Caco-2 (cell line): ENCODE results near the gene NPTX1. TPM values are rescaled to one million over a fixed set of nuclear protein-coding genes. Genes with fewer than 3 reads are reported as not detected.

ENCODE experiments used
- BruUV-seq: library from RNA; stranded (reverse); fragments of 400-500 nt; replicated peaks from 2 replicates; lab custom pipeline; 2021; lab: Mats Ljungman, UMichigan
- CTCF ChIA-PET: fragments of 300-600 bp; sonication (Branson Sonifier 250); formaldehyde crosslinking; loops from one replicate; lab custom pipeline; 2022; ENCODE audit warnings: antibody characterized with exemption; lab: Charles Lee
- POLR2A ChIA-PET: fragments of 300-600 bp; sonication (Branson Sonifier 250); formaldehyde crosslinking; loops from one replicate; lab custom pipeline; 2022; ENCODE audit warnings: antibody characterized with exemption; lab: Charles Lee
- DNase-seq, 2 experiments: peaks; one replicate each; pipeline versions ENCODE4 v3.0.0 to v3.0.0-alpha.2; 2020 to 2022
- H3K27me3 ChIP-seq: replicated peaks from 2 replicates; pipeline ENCODE4 v1.6.0; 2011; ENCODE audit warnings: low read length; ENCODE audit not compliant: control insufficient read depth, insufficient read depth
- H3K36me3 ChIP-seq: 2 replicates; pipeline ENCODE4 v1.5.1; 2011; ENCODE audit warnings: low read length; ENCODE audit not compliant: control insufficient read depth, insufficient read depth
- H3K4me1 ChIP-seq: fragments of 250-450 bp; sonication (Bioruptor Pico); 2 replicates; pipeline ENCODE4 v1.5.1; 2020; ENCODE audit warnings: mild to moderate bottlenecking
- H3K4me3 ChIP-seq: 2 replicates; pipeline ENCODE4 v1.5.1; 2011; ENCODE audit warnings: low read depth, mild to moderate bottlenecking, control low read depth, low read length
- H3K9me3 ChIP-seq: fragments of 250-450 bp; sonication (Bioruptor Pico); 2 replicates; pipeline ENCODE4 v1.5.1; 2020; ENCODE audit warnings: mild to moderate bottlenecking, moderate library complexity
- H3K27ac Mint-ChIP-seq: one replicate; pipeline ENCODE4 v1.8.0; 2022; ENCODE audit warnings: mixed read lengths; ENCODE audit not compliant: unreplicated experiment
- H3K27me3 Mint-ChIP-seq: one replicate; pipeline ENCODE4 v1.8.0; 2022; ENCODE audit warnings: mixed read lengths; ENCODE audit not compliant: insufficient read depth, unreplicated experiment
- H3K36me3 Mint-ChIP-seq: one replicate; pipeline ENCODE4 v1.8.0; 2022; ENCODE audit warnings: mild to moderate bottlenecking, mixed read lengths; ENCODE audit not compliant: insufficient read depth, unreplicated experiment
- H3K4me1 Mint-ChIP-seq: one replicate; pipeline ENCODE4 v1.8.0; 2022; ENCODE audit warnings: low read depth, mixed read lengths; ENCODE audit not compliant: unreplicated experiment
- H3K4me3 Mint-ChIP-seq: one replicate; pipeline ENCODE4 v1.8.0; 2022; ENCODE audit warnings: mild to moderate bottlenecking, moderate library complexity, mixed read lengths; ENCODE audit not compliant: unreplicated experiment
- H3K9me3 Mint-ChIP-seq: one replicate; pipeline ENCODE4 v1.8.0; 2022; ENCODE audit warnings: mixed read lengths; ENCODE audit not compliant: unreplicated experiment
- CTCF ChIP-seq, 2 experiments: fragments of 200-600 bp in 1 of 2; IDR thresholded peaks; 1 replicate in 1 of 2; 2 replicates in 1 of 2; pipeline versions ENCODE4 v1.5.1 to v1.8.0; 2011 to 2022; ENCODE audit warnings: antibody characterized with exemption in 1 of 2, control low read depth in 1 of 2, inconsistent platforms in 1 of 2, low read depth in 1 of 2, low read length in 1 of 2, mild to moderate bottlenecking in 1 of 2, moderate library complexity in 1 of 2; ENCODE audit not compliant: insufficient read depth in 1 of 2, severe bottlenecking in 1 of 2, unreplicated experiment in 1 of 2
- intact Hi-C: fragments of 100-400 bp; cut with micrococcal nuclease; formaldehyde crosslinking; loops from one replicate; pipeline ENCODE4 v1.10.0; 2022; ENCODE audit not compliant: unreplicated experiment
- total RNA-seq: library from RNA; stranded (reverse); gene quantifications from 2 replicates; pipeline ENCODE4 v1.2.3, GENCODE V29; 2022

NPTX1 gene
- total RNA-seq, 1 experiment from 2014 or later: 0.57 TPM

DNA sequence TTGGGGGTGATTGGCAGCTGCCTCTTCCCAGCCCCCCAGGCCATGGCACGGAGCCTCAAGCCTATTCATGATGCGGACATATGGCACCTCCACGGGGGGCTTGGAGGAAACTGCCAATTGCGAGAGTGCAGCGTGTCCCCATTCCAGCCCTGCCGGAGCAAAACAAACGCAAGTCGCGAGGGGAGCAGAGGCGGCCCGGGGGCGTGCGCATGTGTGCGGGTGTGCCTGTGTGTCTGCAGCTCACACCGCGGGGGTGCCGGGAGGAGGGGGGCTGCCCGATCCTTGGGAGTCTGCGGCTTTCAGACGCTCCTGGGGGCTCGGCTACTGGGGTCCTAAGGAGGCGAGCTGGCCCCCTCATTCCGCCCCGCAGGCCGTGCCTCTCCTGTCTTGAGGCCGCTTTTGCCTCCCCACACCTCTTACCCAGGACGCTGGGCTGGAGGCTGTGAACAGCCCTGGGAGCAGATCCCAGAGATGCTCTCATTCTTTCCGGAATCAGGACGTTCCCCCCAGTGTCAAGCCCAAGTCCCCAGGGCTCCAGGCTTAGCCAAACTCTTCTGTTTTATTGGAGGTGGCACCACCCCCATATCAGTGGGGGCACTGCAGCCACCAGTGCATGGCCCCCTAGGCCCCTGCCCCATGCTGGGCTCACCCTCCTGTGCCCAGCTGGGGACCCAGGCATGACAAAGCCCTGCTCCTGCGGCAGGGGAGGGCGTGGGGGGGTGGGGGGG, 32.3 kb downstream of the NPTX1 start:
- no peak for DNase-seq
- POLR2A ChIA-PET: no interaction called here
- intact Hi-C loops: no loop called here
- no peaks in the 10 kb centered on the region for H3K36me3 Mint-ChIP-seq
- H3K9me3 Mint-ChIP-seq: no peaks in the 10 kb centered on the region
- no peak overlapping the region for H3K27ac Mint-ChIP-seq
- no peak overlapping the region for H3K4me3 ChIP-seq
- peaks cover 17% of the 10 kb centered on the region for H3K27me3 Mint-ChIP-seq
- H3K36me3 ChIP-seq: no peaks in the 10 kb centered on the region
- H3K27me3 ChIP-seq: no peaks in the 10 kb centered on the region; the same call in none of the 2 replicates
- TF ChIP-seq CTCF (IDR thresholded peaks at IDR 0.05; ENCODE audit: insufficient read depth in 1 of 2, low read depth in 1 of 2, low read length in 1 of 2, severe bottlenecking in 1 of 2, unreplicated experiment in 1 of 2): no peak
- H3K9me3 ChIP-seq: no peaks in the 10 kb centered on the region
- no peak overlapping the region for H3K4me3 Mint-ChIP-seq
- BruUV-seq: no TSS peak
- H3K4me1 ChIP-seq: no peaks in the 10 kb centered on the region
- H3K4me1 Mint-ChIP-seq: no peaks in the 10 kb centered on the region
- CTCF ChIA-PET: no interaction called here

GRCh38 chr17:80443498-80443897, 32.9 kb downstream of the NPTX1 start:
- TF ChIP-seq CTCF (IDR thresholded peaks at IDR 0.05; ENCODE audit: insufficient read depth in 1 of 2, low read depth in 1 of 2, low read length in 1 of 2, severe bottlenecking in 1 of 2, unreplicated experiment in 1 of 2): no peak
- no peaks in the 10 kb centered on the region for H3K4me1 Mint-ChIP-seq
- no TSS peak for BruUV-seq
- Histone ChIP-seq H3K9me3 (no peaks in the 10 kb centered on the region), H3K4me1 (no peaks in the 10 kb centered on the region), H3K27me3 (no peaks in the 10 kb centered on the region; the same call in none of the 2 replicates), H3K36me3 (no peaks in the 10 kb centered on the region), H3K4me3 (no peak overlapping the region)
- no peaks in the 10 kb centered on the region for H3K36me3 Mint-ChIP-seq
- POLR2A ChIA-PET: no interaction called here
- no peak for DNase-seq
- no peak overlapping the region for H3K4me3 Mint-ChIP-seq
- peaks cover 17% of the 10 kb centered on the region for H3K27me3 Mint-ChIP-seq
- H3K27ac Mint-ChIP-seq: no peak overlapping the region
- CTCF ChIA-PET: no interaction called here
- intact Hi-C loops: no loop called here
- no peaks in the 10 kb centered on the region for H3K9me3 Mint-ChIP-seq

DNA sequence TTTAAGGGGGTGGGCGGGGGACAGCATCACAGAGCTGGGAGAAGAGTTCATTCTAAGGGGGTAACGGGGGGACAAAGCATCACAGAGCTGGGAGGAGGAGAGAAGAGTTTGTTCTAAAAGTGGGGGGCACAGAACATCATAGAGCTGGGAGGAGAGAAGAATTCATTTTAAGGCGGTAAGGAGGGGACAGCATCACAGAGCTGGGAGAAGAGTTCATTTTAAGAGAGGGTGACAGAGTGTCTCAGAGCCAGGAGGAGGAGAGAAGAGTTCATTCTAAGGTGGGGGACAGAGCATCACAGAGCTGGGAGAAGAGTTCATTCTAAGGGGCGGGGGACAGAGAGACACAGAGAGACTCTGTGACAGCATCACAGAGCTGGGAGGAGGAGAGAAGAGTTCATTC, 33.6 kb downstream of the NPTX1 start:
- Histone ChIP-seq H3K36me3 (no peaks in the 10 kb centered on the region), H3K27me3 (no peaks in the 10 kb centered on the region; the same call in none of the 2 replicates), H3K4me1 (no peaks in the 10 kb centered on the region), H3K4me3 (no peak overlapping the region), H3K9me3 (no peaks in the 10 kb centered on the region)
- H3K4me3 Mint-ChIP-seq: no peak overlapping the region
- intact Hi-C loops: no loop called here
- H3K4me1 Mint-ChIP-seq: no peaks in the 10 kb centered on the region
- ChIA-PET CTCF (interaction anchor here (0.6 kb wide), 1 partner anchor 181 kb away, joined by 4 read pairs; no protein-coding TSS in a partner anchor), POLR2A (no interaction called here)
- no peak for DNase-seq
- no peak overlapping the region for H3K27ac Mint-ChIP-seq
- BruUV-seq: no TSS peak
- H3K9me3 Mint-ChIP-seq: no peaks in the 10 kb centered on the region
- no peaks in the 10 kb centered on the region for H3K36me3 Mint-ChIP-seq
- no peak for TF ChIP-seq CTCF (IDR thresholded peaks at IDR 0.05; ENCODE audit: insufficient read depth in 1 of 2, low read depth in 1 of 2, low read length in 1 of 2, severe bottlenecking in 1 of 2, unreplicated experiment in 1 of 2)
- H3K27me3 Mint-ChIP-seq: peaks cover 20% of the 10 kb centered on the region
